H1 (cell line): ENCODE measurements around the gene EYA4. TPM values are rescaled to one million over a fixed set of nuclear protein-coding genes. Genes with fewer than 3 reads are reported as not detected.

Source experiments
- CTCF ChIA-PET: fragments of 300-600 bp; sonication (Branson Sonifier 250); formaldehyde crosslinking; loops from one replicate; lab custom pipeline; 2021; ENCODE audit not compliant: partially characterized antibody; lab: Charles Lee
- POLR2A ChIA-PET: fragments of 300-600 bp; sonication (Branson Sonifier 250); formaldehyde crosslinking; loops from one replicate; lab custom pipeline; 2021; ENCODE audit warnings: inconsistent platforms; ENCODE audit not compliant: partially characterized antibody; lab: Charles Lee
- DNase-seq, 2 experiments: peaks; one replicate each; pipeline versions ENCODE4 v3.0.0 to v3.0.0-alpha.2; 2010 to 2022; ENCODE audit warnings: low spot score in 2 of 2, low read depth in 1 of 2, mixed read lengths in 1 of 2
- FAIRE-seq: peaks from 2 replicates; lab custom pipeline; 2011; peaks lifted over from hg19 to GRCh38; lab: Jason Lieb, UNC
- H2AFZ ChIP-seq: 2 replicates; pipeline ENCODE4 v1.8.1; 2012; ENCODE audit warnings: low read length, inconsistent platforms
- H2AK5ac ChIP-seq: 2 replicates; pipeline ENCODE4 v1.6.1; 2013; ENCODE audit warnings: low read depth, low read length
- H2BK120ac ChIP-seq: replicated peaks from 2 replicates; pipeline ENCODE3; 2013; ENCODE audit warnings: low read depth, low read length, inconsistent platforms
- H2BK12ac ChIP-seq: 2 replicates; pipeline ENCODE4 v1.6.1; 2013; ENCODE audit warnings: low read depth, low read length
- H2BK15ac ChIP-seq: 2 replicates; pipeline ENCODE4 v1.6.1; 2013; ENCODE audit warnings: low read length
- H2BK20ac ChIP-seq: 2 replicates; pipeline ENCODE4 v1.6.1; 2013; ENCODE audit warnings: low read length
- H2BK5ac ChIP-seq: 2 replicates; pipeline ENCODE4 v1.6.1; 2013; ENCODE audit warnings: low read depth, low read length
- H3K14ac ChIP-seq: 2 replicates; pipeline ENCODE4 v1.6.1; 2013; ENCODE audit warnings: inconsistent platforms; ENCODE audit not compliant: insufficient read length
- H3K18ac ChIP-seq: 2 replicates; pipeline ENCODE4 v1.6.1; 2013; ENCODE audit warnings: low read length; ENCODE audit errors: extremely low read depth
- H3K23ac ChIP-seq: 2 replicates; pipeline ENCODE4 v1.6.1; 2013; ENCODE audit warnings: inconsistent platforms; ENCODE audit not compliant: insufficient read length
- H3K23me2 ChIP-seq: 2 replicates; pipeline ENCODE4 v1.6.1; 2013; ENCODE audit warnings: low read depth, low read length
- H3K27ac ChIP-seq: 2 replicates; pipeline ENCODE4 v1.6.1; 2011; ENCODE audit warnings: low read depth, low read length, inconsistent platforms
- H3K27me3 ChIP-seq, 4 experiments: replicated peaks in 1 of 4; 1 replicate in 1 of 4; 2 replicates in 3 of 4; pipeline versions ENCODE4 v1.6.1 to v1.8.1; 2011 to 2013; ENCODE audit warnings: low read length in 3 of 4, mild to moderate bottlenecking in 3 of 4, inconsistent platforms in 2 of 4, mixed read lengths in 2 of 4, moderate library complexity in 1 of 4; ENCODE audit not compliant: control insufficient read depth in 3 of 4, insufficient read depth in 3 of 4; ENCODE audit errors: extremely low read depth in 1 of 4
- H3K36me3 ChIP-seq, 4 experiments: 2 replicates each; pipeline versions ENCODE4 v1.6.1 to v1.8.1; 2011 to 2013; ENCODE audit warnings: mild to moderate bottlenecking in 4 of 4, low read length in 3 of 4, moderate library complexity in 2 of 4, control low read depth in 1 of 4, inconsistent platforms in 1 of 4; ENCODE audit not compliant: insufficient read depth in 4 of 4, control insufficient read depth in 2 of 4
- H3K4ac ChIP-seq: replicated peaks from 2 replicates; pipeline ENCODE3; 2013; ENCODE audit warnings: low read length, low read depth, mixed read lengths, inconsistent platforms; ENCODE audit not compliant: insufficient read length
- H3K4me1 ChIP-seq, 4 experiments: replicated peaks in 1 of 4; 1 replicate in 1 of 4; 2 replicates in 3 of 4; pipeline versions ENCODE4 v1.6.1 to v1.8.1; 2011 to 2013; ENCODE audit warnings: low read length in 3 of 4, inconsistent platforms in 2 of 4, mixed read lengths in 1 of 4; ENCODE audit not compliant: insufficient read depth in 4 of 4, control insufficient read depth in 3 of 4
- H3K4me2 ChIP-seq, 2 experiments: 2 replicates each; pipeline versions ENCODE4 v1.6.1 to v1.8.1; 2011 to 2013; ENCODE audit warnings: low read depth in 2 of 2, low read length in 2 of 2, control low read depth in 1 of 2, inconsistent platforms in 1 of 2, mild to moderate bottlenecking in 1 of 2; ENCODE audit not compliant: insufficient read depth in 1 of 2
- H3K4me3 ChIP-seq, 4 experiments: fragments of 200-600, 300-600 bp in 1 of 4; sonication (generic), shearing (Covaris generic), sonication (Bioruptor Twin) in 1 of 4; 2 replicates each; pipeline versions ENCODE4 v1.5.1 to v1.8.1; 2011 to 2016; ENCODE audit warnings: low read length in 4 of 4, low read depth in 3 of 4, control low read depth in 2 of 4, inconsistent platforms in 2 of 4, mild to moderate bottlenecking in 2 of 4, mixed read lengths in 1 of 4, moderate library complexity in 1 of 4; ENCODE audit not compliant: insufficient read depth in 2 of 4; ENCODE audit errors: extremely low read depth in 1 of 4
- H3K56ac ChIP-seq: replicated peaks from 2 replicates; pipeline ENCODE3; 2013; ENCODE audit warnings: low read depth, mild to moderate bottlenecking, mixed read lengths, low read length, inconsistent platforms; ENCODE audit not compliant: insufficient read length
- H3K79me1 ChIP-seq: 2 replicates; pipeline ENCODE4 v1.6.1; 2013; ENCODE audit warnings: low read depth, low read length, control low read depth
- H3K79me2 ChIP-seq, 2 experiments: 2 replicates each; pipeline versions ENCODE4 v1.6.1 to v1.8.1; 2012 to 2013; ENCODE audit warnings: low read length in 2 of 2, mild to moderate bottlenecking in 2 of 2, inconsistent platforms in 1 of 2; ENCODE audit not compliant: insufficient read depth in 2 of 2, control insufficient read depth in 1 of 2
- H3K9ac ChIP-seq, 4 experiments: replicated peaks in 1 of 4; 1 replicate in 1 of 4; 2 replicates in 3 of 4; pipeline versions ENCODE4 v1.6.1 to v1.8.1; 2011 to 2013; ENCODE audit warnings: low read depth in 3 of 4, low read length in 3 of 4, control low read depth in 2 of 4, mild to moderate bottlenecking in 2 of 4, moderate library complexity in 2 of 4, inconsistent platforms in 1 of 4; ENCODE audit errors: extremely low read depth in 1 of 4
- H3K9me3 ChIP-seq, 2 experiments: 2 replicates each; pipeline versions ENCODE4 v1.6.1 to v1.8.1; 2012 to 2013; ENCODE audit warnings: mild to moderate bottlenecking in 2 of 2, moderate library complexity in 2 of 2, control low read depth in 1 of 2, inconsistent platforms in 1 of 2, low read depth in 1 of 2, low read length in 1 of 2, mixed read lengths in 1 of 2; ENCODE audit not compliant: insufficient read depth in 2 of 2
- H4K20me1 ChIP-seq, 2 experiments: replicated peaks in 1 of 2; 2 replicates each; pipeline versions ENCODE3 to v1.8.1; 2011 to 2013; ENCODE audit warnings: inconsistent platforms in 2 of 2, low read length in 2 of 2, mild to moderate bottlenecking in 1 of 2; ENCODE audit not compliant: insufficient read depth in 2 of 2, control insufficient read depth in 1 of 2
- H4K5ac ChIP-seq: 2 replicates; pipeline ENCODE4 v1.6.1; 2013; ENCODE audit warnings: low read length, low read depth, mixed read lengths, inconsistent platforms; ENCODE audit not compliant: insufficient read length
- H4K8ac ChIP-seq: 2 replicates; pipeline ENCODE4 v1.8.0; 2013; ENCODE audit warnings: mild to moderate bottlenecking, moderate library complexity, low read length, inconsistent platforms; ENCODE audit not compliant: insufficient read depth; ENCODE audit errors: extremely low read depth
- H4K91ac ChIP-seq: replicated peaks from 2 replicates; pipeline ENCODE3; 2013; ENCODE audit warnings: low read length, mixed read lengths, inconsistent platforms; ENCODE audit not compliant: insufficient read length
- CBX8 ChIP-seq: fragments of 300-800, 300-1000 bp; sonication (generic); IDR thresholded peaks from 2 replicates; pipeline ENCODE4 v1.7.1; 2016; ENCODE audit warnings: low read depth, low read length, borderline replicate concordance
- CHD1 ChIP-seq: IDR thresholded peaks from 2 replicates; pipeline ENCODE4 v1.6.1; 2012; ENCODE audit warnings: low read depth, low read length, improper control_type of control experiment
- CHD2 ChIP-seq: IDR thresholded peaks from 2 replicates; pipeline ENCODE4 v1.6.1; 2012; ENCODE audit warnings: low read length, improper control_type of control experiment
- HDAC2 ChIP-seq, 2 experiments: fragments of 300-600 bp in 1 of 2; sonication (generic) in 1 of 2; IDR thresholded peaks; 2 replicates each; pipeline ENCODE4 v1.6.1; 2011 to 2012; ENCODE audit warnings: low read depth in 2 of 2, low read length in 2 of 2, mild to moderate bottlenecking in 2 of 2, moderate library complexity in 2 of 2, borderline replicate concordance in 1 of 2, inconsistent platforms in 1 of 2
- KDM5A ChIP-seq: fragments of 200-600 bp; IDR thresholded peaks from 2 replicates; pipeline ENCODE4 v1.7.1; 2012; ENCODE audit warnings: mild to moderate bottlenecking, low read length, inconsistent platforms, mixed read lengths
- NRF1 ChIP-seq: IDR thresholded peaks from 2 replicates; pipeline ENCODE4 v1.6.1; 2011; ENCODE audit warnings: mild to moderate bottlenecking, low read depth, low read length, improper control_type of control experiment
- PHF8 ChIP-seq: fragments of 200-600 bp; sonication (generic); conservative IDR thresholded peaks from 2 replicates; pipeline ENCODE4 v1.7.1; 2012; ENCODE audit warnings: low read depth, mild to moderate bottlenecking, inconsistent platforms, low read length, moderate library complexity
- SP1 ChIP-seq: IDR thresholded peaks from 2 replicates; pipeline ENCODE4 v1.6.1; 2011; ENCODE audit warnings: low read depth, low read length
- TAF1 ChIP-seq: IDR thresholded peaks from 2 replicates; pipeline ENCODE4 v1.6.1; 2011; ENCODE audit warnings: mild to moderate bottlenecking, low read depth, low read length
- TAF7 ChIP-seq: optimal IDR thresholded peaks from 2 replicates; pipeline ENCODE3; 2011; ENCODE audit warnings: low read depth, mild to moderate bottlenecking, inconsistent platforms, low read length, moderate library complexity, borderline replicate concordance
- TEAD4 ChIP-seq: IDR thresholded peaks from 2 replicates; pipeline ENCODE4 v1.6.1; 2012; ENCODE audit warnings: low read depth, low read length, inconsistent platforms, mixed read lengths
- WGBS, 2 experiments: shearing (Covaris generic) in 1 of 2; methylation state at CpG; one replicate each; pipeline versions ENCODE4 v1.1.6 to v1.1.7; 2013 to 2015; ENCODE audit warnings: low lambda C conversion rate in 2 of 2, mixed read lengths in 2 of 2, inconsistent platforms in 1 of 2, low coverage in 1 of 2, missing lambda C conversion rate in 1 of 2; ENCODE audit not compliant: insufficient replicate concordance in 2 of 2, insufficient coverage in 1 of 2, insufficient read length in 1 of 2; ENCODE audit errors: extremely low coverage in 1 of 2, missing lambda C conversion rate in 1 of 2; 5-methylcytosine and 5-hydroxymethylcytosine counted together
- polyA plus RNA-seq, 7 experiments: library from polyadenylated mRNA; depleted of rRNA in 3 of 7; stranded (reverse) in 5 of 7; unstranded in 2 of 7; fragments of >200 nt in 5 of 7; fragments of 200-250 nt in 2 of 7; gene quantifications; 1 replicate in 5 of 7; 2 replicates in 1 of 7; 4 replicates in 1 of 7; pipeline versions ENCODE4 v1.2.1 to v1.2.3, GENCODE V29; 2011 to 2013; ENCODE audit warnings: missing spikeins in 2 of 7, mixed read lengths in 2 of 7
- total RNA-seq: library from RNA; stranded (reverse); fragmentation: NEBNext Ultra II Directional; extraction: Animal tissue kit (Norgen Biotek cat#: 25700); gene quantifications from 2 replicates; pipeline ENCODE4 v1.2.1, GENCODE V29; 2021

The EYA4 gene
- total and polyA plus RNA-seq, 2 of the 8 experiments (the other 6 are each of a cell fraction or from before 2014, with no cell fraction given): 0.06 to 0.17 TPM

DNA sequence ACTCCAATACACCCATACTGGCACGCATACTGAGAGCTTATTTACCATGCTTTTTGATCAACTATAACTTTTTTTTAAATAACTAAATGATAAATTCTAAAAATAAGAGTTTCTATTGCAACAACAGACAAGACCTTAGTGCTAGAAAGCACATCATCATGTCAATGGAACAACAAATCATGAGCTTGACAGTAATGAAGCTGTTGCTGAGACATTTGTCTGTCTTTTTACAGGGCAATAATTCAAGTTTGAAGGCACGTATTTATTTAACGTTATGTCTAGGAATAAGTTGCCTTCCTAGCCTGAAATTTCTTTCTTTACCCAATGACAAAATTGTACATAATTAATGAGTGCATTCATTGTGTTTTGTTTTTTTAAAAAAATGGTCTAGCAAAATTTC lies 299.2 kb downstream of the EYA4 start:
- Histone ChIP-seq H3K4me2 (no peak overlapping the region), H3K79me1 (no peaks in the 10 kb centered on the region), H3K18ac (no peak overlapping the region), H3K23me2 (no peaks in the 10 kb centered on the region; the same call in 1 of the 2 replicates), H4K91ac (no peak overlapping the region), H4K8ac (no peak overlapping the region), H3K79me2 (no peaks in the 10 kb centered on the region), H3K36me3 (no peaks in the 10 kb centered on the region), H3K4ac (no peak overlapping the region), H4K5ac (no peak overlapping the region), H2BK120ac (no peak overlapping the region), H2BK15ac (no peak overlapping the region), H3K9me3 (no peaks in the 10 kb centered on the region), H4K20me1 (no peaks in the 10 kb centered on the region), H3K4me3 (no peak overlapping the region), H3K14ac (no peak overlapping the region), H2BK12ac (no peak overlapping the region), H2AFZ (no peak overlapping the region), H3K23ac (no peak overlapping the region), H3K27ac (no peak overlapping the region), H3K27me3 (no peaks in the 10 kb centered on the region), H2BK20ac (no peak overlapping the region), H3K9ac (no peak overlapping the region), H2AK5ac (no peak overlapping the region), H3K4me1 (peaks cover 0 to 2% (median 0%) of the 10 kb centered on the region in 4 experiments; a peak in 3 of 7 replicates), H2BK5ac (no peak overlapping the region), H3K56ac (no peak overlapping the region)
- CTCF ChIA-PET: interaction anchor here (0.7 to 1.5 kb wide), 4 partner anchors 9 to 236 kb away, joined by 3 to 4 read pairs (median 4); no protein-coding TSS in a partner anchor
- DNase-seq (no peak), FAIRE-seq (no peak)
- POLR2A ChIA-PET: no interaction called here
- WGBS, 2 experiments: 93% methylated on average over 3 of the region's 3 CpGs; no CpG with 5 or more reads in 1 of the 2 experiments
- no peak for TF ChIP-seq TAF1
- TF ChIP-seq CBX8: no peak
- TF ChIP-seq CHD2: no peak
- TF ChIP-seq KDM5A: no peak
- no peak for TF ChIP-seq SP1
- no peak for TF ChIP-seq PHF8
- TF ChIP-seq TAF7: no peak
- no peak for TF ChIP-seq HDAC2 (IDR thresholded peaks at IDR 0.05; ENCODE audit: borderline replicate concordance in 1 of 2, low read depth in 2 of 2, low read length in 2 of 2)
- no peak for TF ChIP-seq TEAD4
- TF ChIP-seq NRF1: no peak
- no peak for TF ChIP-seq CHD1
